M059J (cell line): Measurements from ENCODE around the gene SLC12A7. TPM values are rescaled to one million over a fixed set of nuclear protein-coding genes. Genes with fewer than 3 reads are reported as not detected.

Source experiments
- DNase-seq: peaks from one replicate; pipeline ENCODE4 v3.0.0-alpha.2; 2012; ENCODE audit warnings: low read depth
- total RNA-seq: library from RNA; depleted of rRNA; stranded (reverse); fragments of >200 nt; shearing (Covaris generic); gene quantifications from 2 replicates; pipeline ENCODE4 v1.2.3, GENCODE V29; 2014

SLC12A7 gene
- total RNA-seq, 1 experiment from 2014 or later, result 14.2 TPM

GRCh38 chr5:1051366-1051720 lies 60.5 kb downstream of the SLC12A7 start:
- no peak for DNase-seq

GRCh38 chr5:1050423-1051365 lies 61.2 kb downstream of the SLC12A7 start:
- DNase-seq, result no peak

GRCh38 chr5:1048861-1049838 lies 62.7 kb downstream of the SLC12A7 start:
- DNase-seq, result no peak

GRCh38 chr5:1048162-1048721 lies 63.6 kb downstream of the SLC12A7 start:
- DNase-seq, result no peak

- no peak for DNase-seq
These were observed 64.4 kb downstream of the SLC12A7 start for GRCh38 chr5:1047332-1047965.

GRCh38 chr5:1045960-1046560 lies 65.8 kb downstream of the SLC12A7 start:
- no peak for DNase-seq

GRCh38 chr5:1044117-1044516 lies 67.7 kb downstream of the SLC12A7 start:
- no peak for DNase-seq

GRCh38 chr5:1043327-1043726 lies 68.5 kb downstream of the SLC12A7 start:
- DNase-seq, result no peak

GRCh38 chr5:1042626-1043025 lies 69.2 kb downstream of the SLC12A7 start:
- DNase-seq, result no peak

GRCh38 chr5:1041225-1042143 lies 70.4 kb downstream of the SLC12A7 start:
- no peak for DNase-seq

- no peak for DNase-seq
These were observed 71.3 kb downstream of the SLC12A7 start for GRCh38 chr5:1040571-1040970.

- no peak for DNase-seq
These were observed 72.1 kb downstream of the SLC12A7 start for GRCh38 chr5:1039706-1040260.

GRCh38 chr5:1039210-1039548 lies 72.7 kb downstream of the SLC12A7 start:
- DNase-seq, result no peak

GRCh38 chr5:1038417-1039209 lies 73.2 kb downstream of the SLC12A7 start:
- no peak for DNase-seq

- no peak for DNase-seq
These were observed 74.0 kb downstream of the SLC12A7 start for GRCh38 chr5:1037671-1038416.

- DNase-seq, result no peak
These were observed 74.7 kb downstream of the SLC12A7 start for GRCh38 chr5:1037123-1037670.

GRCh38 chr5:1036504-1037122 lies 75.2 kb downstream of the SLC12A7 start:
- DNase-seq, result no peak
